Keratinocyte (primary cell): ENCODE measurements around the gene PHF23.

ENCODE experiments used
- EZH2 ChIP-seq: IDR thresholded peaks from one replicate; pipeline ENCODE4 v1.6.1; 2012; ENCODE audit warnings: inconsistent platforms, mild to moderate bottlenecking, low read length, moderate library complexity
- TF ChIP-seq, protein P1 (sequence below), 3 experiments: IDR thresholded peaks in 1 of 3; conservative IDR thresholded peaks in 1 of 3; optimal IDR thresholded peaks in 1 of 3; 2 replicates in 2 of 3; 3 replicates in 1 of 3; pipeline versions ENCODE3 to v1.5.1; 2011; ENCODE audit warnings: low read length in 3 of 3, mild to moderate bottlenecking in 3 of 3, moderate library complexity in 2 of 3, control low read depth in 1 of 3, inconsistent platforms in 1 of 3; ENCODE audit not compliant: insufficient read depth in 2 of 3; ENCODE audit errors: extremely low read depth in 1 of 3

DNA sequence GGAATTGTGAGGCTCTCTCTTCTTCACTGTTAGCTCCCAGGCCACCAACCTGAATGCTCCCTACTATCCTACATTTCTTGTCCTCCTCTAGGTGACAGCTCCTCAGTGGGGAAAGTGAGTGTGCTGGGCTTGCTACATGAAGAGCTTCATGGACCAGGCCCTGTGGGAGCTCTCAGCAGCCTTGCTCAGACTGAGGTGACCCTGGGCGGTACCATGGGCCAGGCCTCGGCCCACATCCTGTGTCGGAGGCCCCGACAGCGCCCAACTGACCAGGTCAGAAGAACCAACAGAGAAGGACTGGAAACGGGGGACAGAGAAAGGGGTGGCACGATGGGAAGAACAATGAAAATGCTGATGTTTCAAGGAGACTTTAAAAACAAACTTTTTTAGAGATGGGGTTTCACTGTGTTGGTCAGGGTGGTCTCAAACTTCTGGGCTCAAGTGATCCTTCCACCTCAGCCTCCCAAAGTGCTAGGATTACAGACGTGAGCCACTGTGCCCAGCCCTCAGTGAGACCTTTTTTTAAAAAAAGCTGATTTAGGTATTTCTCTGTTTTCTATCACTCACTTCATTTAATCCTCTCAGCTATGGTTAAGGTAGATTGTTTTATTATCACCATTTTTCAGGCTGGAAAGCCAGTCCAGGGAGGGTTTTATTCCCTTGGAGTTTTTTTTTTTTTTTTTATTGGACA is 17.7 kb upstream of the PHF23 start:
- TF ChIP-seq, protein P1, sequence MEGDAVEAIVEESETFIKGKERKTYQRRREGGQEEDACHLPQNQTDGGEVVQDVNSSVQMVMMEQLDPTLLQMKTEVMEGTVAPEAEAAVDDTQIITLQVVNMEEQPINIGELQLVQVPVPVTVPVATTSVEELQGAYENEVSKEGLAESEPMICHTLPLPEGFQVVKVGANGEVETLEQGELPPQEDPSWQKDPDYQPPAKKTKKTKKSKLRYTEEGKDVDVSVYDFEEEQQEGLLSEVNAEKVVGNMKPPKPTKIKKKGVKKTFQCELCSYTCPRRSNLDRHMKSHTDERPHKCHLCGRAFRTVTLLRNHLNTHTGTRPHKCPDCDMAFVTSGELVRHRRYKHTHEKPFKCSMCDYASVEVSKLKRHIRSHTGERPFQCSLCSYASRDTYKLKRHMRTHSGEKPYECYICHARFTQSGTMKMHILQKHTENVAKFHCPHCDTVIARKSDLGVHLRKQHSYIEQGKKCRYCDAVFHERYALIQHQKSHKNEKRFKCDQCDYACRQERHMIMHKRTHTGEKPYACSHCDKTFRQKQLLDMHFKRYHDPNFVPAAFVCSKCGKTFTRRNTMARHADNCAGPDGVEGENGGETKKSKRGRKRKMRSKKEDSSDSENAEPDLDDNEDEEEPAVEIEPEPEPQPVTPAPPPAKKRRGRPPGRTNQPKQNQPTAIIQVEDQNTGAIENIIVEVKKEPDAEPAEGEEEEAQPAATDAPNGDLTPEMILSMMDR (optimal IDR thresholded peaks at IDR 0.05 in 1 of 3, IDR thresholded peaks at IDR 0.05 in 1 of 3, conservative IDR thresholded peaks at IDR 0.05 in 1 of 3; ENCODE audit: extremely low read depth in 1 of 3, insufficient read depth in 2 of 3, low read length in 3 of 3): no peak
- no peak for TF ChIP-seq EZH2
